HT1080 (cell line): ENCODE measurements around the gene CANT1. TPM values are rescaled to one million over a fixed set of nuclear protein-coding genes. Genes with fewer than 3 reads are reported as not detected.
A peak's percentile ranks its signal among the peaks of the same experiment; 100 is the strongest.

Source experiments
- DNase-seq: peaks from one replicate; pipeline ENCODE4 v3.0.0-alpha.2; 2015; ENCODE audit warnings: low read depth
- total RNA-seq: library from RNA; depleted of rRNA; stranded (reverse); fragments of >200 nt; shearing (Covaris generic); gene quantifications from 2 replicates; pipeline ENCODE4 v1.2.3, GENCODE V29; 2014

Gene CANT1
- total RNA-seq, 1 experiment from 2014 or later: 92.2 TPM

DNA sequence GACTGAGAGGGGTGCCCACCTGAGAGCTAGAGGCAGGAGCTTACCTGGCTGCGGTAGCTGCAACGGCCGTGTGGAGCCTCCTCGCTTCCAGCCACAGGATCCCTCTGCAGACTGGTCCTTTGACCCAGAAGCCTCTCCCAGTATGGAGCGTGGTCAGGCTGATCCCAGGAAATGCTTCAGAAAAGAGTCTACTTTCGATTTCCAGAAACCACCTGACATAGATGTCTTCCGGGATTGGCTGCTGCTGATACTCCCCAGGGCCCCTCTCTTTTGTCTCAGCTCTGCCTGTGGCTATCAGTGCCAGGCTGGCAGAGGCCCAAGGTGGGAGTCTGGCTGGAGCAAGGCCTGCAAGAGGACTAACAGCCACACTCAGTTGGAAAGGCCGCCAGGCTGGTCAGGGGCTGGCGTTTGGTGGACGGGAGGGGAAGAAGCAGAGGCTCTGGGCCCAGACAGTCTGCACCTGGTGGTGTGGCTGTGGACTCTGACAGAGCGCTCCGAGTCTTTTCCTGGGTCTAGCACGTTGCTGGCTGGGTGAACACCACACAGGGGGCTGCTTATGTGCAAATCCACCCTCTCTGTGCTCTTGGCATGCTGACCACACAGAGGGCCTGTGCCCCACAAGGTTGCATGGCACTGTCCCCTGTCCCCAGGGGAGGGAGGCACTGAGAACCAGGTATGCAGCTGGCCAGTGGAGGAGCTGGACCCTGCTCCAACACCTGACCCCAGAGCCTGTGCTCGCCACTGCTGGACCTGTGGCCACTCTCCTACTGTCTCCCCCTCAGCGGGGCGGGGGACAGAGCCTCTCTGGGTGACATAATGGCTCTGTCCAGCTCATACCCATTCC is 29.6 kb downstream of the CANT1 start, which contains the start of gene LGALS3BP:
Gene LGALS3BP, minus strand, starts transcription at position 144 of the 844 bp plus-strand sequence. CDS start 2,732 bp downstream, outside the sequence.
- peak; percentile 85 for DNase-seq

DNA sequence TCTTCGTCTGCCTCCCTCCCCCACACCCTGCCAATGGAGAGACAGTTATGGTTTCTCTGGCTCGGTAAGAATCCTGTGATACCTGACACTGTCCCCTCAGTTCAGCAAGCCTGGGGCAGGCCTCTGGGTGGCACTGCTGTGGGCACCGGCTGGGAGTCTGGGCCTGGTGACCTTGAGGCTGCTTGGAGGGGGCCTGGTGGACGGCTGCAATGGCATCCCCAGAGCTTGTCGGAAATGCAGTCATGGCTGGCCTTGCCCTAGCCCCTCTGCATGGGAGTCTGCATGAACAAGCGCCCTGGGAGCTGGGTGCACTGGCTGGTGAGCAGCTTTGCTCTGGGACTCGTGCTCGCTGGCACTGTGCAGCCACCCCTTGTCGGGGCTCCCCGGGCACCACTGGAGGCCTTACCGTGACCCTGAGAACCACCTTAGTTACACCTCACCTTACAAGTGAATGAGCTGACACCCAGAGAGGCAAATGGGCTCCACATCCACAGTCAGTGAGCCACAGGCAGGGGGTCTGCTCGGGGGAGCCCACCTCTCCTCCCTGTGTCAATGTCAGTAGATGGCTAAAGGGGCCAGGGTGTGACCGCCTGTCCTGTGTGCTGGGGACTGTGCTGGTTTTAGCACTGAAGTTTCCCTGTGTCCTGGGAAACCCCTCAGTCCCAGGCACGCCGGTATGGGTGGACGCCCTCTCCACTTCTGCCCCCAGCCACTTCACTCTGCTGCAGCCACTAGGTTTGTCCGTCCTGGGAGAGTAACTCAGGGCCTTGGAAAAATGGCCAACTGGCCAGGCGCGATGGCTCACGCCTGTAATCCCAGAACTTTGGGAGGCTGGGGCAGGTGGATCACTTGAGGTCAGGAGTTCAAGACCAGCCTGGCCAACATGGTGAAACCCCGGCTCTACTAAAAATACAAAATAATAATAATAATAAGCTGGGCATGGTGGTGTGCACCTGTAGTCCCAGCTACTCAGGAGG is 31.3 kb downstream of the CANT1 start:
- DNase-seq: no peak

- DNase-seq: no peak
Measured at GRCh38 chr17:78977681-78977943, 32.0 kb downstream of the CANT1 start.

- no peak for DNase-seq
Measured at GRCh38 chr17:78976907-78977680, 32.5 kb downstream of the CANT1 start.

GRCh38 chr17:78974635-78975591 is 34.7 kb downstream of the CANT1 start:
- DNase-seq: no peak

GRCh38 chr17:78973792-78974520 is 35.6 kb downstream of the CANT1 start:
- DNase-seq: no peak

GRCh38 chr17:78973196-78973595 is 36.4 kb downstream of the CANT1 start:
- DNase-seq: no peak

- no peak for DNase-seq
Measured at GRCh38 chr17:78972507-78973105, 37.0 kb downstream of the CANT1 start.

DNA sequence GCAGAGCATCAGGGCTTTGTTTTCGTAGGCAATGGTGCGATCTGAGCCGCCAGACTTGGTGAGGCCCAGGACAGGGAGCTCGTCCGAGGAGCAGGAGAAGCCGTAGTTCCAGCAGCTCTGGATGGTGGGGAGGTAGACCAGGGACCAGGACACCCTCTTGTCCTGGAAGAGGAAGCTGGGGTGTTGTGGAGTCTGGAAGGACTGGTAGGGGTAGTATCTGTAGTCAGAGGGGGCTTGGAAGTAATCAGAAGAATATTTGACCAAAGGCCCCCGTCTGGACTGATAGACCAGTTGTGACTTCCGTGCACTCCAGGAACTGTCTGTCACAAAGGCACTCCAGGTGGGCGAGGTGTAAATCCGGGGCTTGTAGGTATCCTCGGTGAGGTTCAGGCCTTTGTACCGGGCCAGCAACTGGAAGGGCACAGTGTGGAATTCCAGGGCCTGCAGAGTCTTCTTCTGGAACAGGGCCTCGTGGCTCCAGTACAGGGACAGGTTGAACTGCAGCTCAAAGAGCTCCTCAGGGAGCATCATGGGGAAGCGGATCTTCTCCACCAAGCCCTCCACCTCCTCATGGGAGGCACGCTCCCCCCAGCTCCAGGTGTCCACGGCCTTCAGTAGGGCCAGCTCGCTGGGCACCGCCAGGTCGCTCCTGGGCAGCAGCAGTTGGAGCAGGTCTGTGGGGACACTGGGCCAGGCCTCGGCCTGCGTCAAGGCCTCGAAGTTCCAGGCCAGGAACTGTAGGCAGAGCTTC is 37.6 kb downstream of the CANT1 start:
- no peak for DNase-seq

DNA sequence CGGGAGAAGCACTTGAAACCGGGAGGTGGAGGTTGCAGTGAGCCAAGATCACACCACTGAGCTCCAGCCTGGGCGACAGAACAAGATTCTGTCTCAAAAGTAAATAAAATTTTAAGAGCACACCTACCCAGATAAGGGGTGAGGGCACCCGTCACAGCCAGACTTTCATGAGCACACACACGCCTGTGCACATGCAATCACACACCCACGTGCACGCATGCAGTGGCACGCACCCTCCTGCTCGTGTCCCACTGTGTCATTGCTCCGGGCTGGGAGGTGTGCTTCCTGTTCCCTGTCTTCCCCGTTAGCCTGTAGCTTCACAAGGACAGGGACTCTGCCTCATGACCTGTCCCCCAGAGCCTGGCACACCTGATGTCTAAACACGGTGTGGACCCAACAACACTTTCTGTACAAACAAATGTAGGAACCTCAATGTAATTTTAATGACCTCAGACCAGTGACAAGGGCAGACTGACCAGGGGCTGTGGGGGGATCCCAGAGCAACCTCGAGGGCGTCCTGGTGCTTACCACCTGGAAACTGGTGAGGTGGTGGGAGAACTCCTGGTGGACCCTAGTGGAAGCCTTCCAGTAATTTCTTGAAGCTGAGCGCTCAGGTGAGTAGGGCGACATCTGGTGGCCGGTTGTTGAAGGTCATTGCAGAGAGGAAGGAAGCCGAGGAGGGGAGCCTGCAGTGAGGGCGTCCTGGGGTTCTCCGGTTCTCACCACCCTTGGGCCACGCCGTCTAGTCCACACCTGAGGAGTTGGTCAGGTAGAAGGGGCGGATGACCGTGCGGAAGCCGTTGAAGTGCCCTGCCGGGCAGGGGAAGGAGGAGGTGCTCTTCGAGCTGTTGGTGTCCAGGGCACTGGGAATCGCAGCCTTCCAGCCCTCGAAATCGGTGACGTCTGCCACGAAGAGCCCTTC is 38.5 kb downstream of the CANT1 start:
- peak; percentile 65 for DNase-seq

DNA sequence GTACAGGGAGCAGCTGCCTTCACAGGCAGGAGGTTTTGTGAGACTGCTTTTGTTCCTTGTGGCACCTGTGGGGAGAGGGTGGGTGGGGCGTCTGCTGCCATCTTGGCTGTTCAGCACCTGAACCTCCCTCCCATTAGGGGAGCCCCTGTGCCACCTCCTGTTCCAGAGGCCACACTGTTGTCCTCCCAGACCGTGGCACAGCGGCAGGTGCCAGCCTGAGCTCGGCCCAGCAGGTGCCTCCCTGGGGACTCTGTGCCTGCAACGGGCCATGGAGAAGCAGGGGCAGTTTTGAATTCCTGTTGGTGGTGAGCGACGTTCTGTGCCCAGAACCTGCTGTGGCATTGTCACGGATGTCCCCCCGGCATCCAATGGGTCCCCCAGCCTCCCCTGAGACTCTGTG is 39.7 kb downstream of the CANT1 start:
- DNase-seq: no peak

DNA sequence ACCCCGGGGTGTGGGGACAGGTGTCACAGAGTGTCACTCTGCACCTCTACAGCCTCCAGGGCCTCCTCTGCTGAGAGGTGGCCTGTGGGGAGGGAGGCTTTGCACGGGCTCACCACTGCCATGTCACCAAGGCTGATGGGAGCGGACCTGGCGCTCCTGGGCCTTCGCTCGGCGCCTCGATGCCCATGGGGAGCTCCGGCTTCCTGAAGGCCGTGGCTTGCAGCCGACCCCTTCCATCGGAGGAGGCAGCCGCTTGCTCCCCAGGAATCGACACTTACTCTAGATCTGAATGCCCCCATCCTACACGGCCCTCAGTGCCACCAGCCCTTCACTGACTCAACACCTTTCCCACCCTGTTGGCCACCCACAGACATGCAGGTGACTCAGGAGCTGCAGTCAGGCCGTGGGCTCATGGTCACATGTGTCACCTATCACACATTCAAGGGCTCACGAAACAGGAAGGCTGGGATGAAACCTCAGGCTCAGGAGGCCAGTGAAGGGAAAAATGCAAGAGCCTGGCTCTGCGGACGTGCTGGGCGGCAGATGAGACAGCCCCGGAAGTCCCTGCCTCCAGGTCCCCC is 41.7 kb downstream of the CANT1 start:
- no peak for DNase-seq

GRCh38 chr17:78966910-78967600 is 42.5 kb downstream of the CANT1 start:
- DNase-seq: no peak

- no peak for DNase-seq
Measured at GRCh38 chr17:78966123-78966813, 43.3 kb downstream of the CANT1 start.

GRCh38 chr17:78965491-78965924 is 44.1 kb downstream of the CANT1 start:
- no peak for DNase-seq

DNA sequence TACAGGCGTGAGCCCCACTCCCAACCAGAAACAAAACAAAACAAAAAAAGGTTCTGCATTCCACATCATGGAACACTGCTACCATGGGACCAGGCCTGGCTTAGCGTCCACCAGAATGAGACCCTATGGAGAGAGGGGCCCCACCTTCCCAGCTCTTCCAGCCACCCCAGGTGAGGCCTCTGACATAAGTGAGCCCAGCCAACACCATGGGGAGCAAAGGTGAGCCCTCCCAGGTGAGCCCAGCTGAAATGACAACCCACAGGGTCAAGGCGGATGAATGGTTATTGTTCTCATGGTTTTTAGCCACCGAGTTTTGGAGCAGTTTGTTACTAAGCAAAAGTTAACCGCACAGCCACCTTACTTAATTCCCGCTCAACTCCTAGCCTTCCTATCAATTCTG is 46.2 kb downstream of the CANT1 start:
- no peak for DNase-seq
